Measurements from ENCODE around the gene FAM234B. TPM values are rescaled to one million over a fixed set of nuclear protein-coding genes. Genes with fewer than 3 reads are reported as not detected.
A peak's percentile ranks its signal among the peaks of the same experiment; 100 is the strongest.

The FAM234B gene
- total and polyA plus RNA-seq, 2 experiments from 2014 or later, result 0.66 to 4.1 TPM

- H3K9me2 ChIP-seq (replicated peaks; ENCODE audit: insufficient read depth), result no peaks in the 10 kb centered on the region
- H4K20me1 ChIP-seq (ENCODE audit: insufficient read depth, poor library complexity, severe bottlenecking), result no peaks in the 10 kb centered on the region
- H3K27me3 ChIP-seq, result no peaks in the 10 kb centered on the region
- no peak for DNase-seq (ENCODE audit: low spot score)
- no peaks in the 10 kb centered on the region for H3K36me3 ChIP-seq (replicated peaks; ENCODE audit: insufficient read depth, low read depth)
- H3K4me3 ChIP-seq, result no peak overlapping the region
- H3K4me1 ChIP-seq (ENCODE audit: insufficient read depth), result peaks cover 32% of the 10 kb centered on the region
- no peak overlapping the region for H3K4me2 ChIP-seq
- TF ChIP-seq EZH2phosphoT487 (IDR thresholded peaks at IDR 0.05; ENCODE audit: low read depth, severe bottlenecking, unreplicated experiment) (no peak), EZH2 (IDR thresholded peaks at IDR 0.05; ENCODE audit: borderline replicate concordance) (no peak), CTCF (IDR thresholded peaks at IDR 0.05; ENCODE audit: poor library complexity) (no peak)
- H3K79me2 ChIP-seq, result no peaks in the 10 kb centered on the region
- no peak overlapping the region for H3K27ac ChIP-seq
- H2AFZ ChIP-seq, result no peak overlapping the region
- 96% methylated on average over 3 of the region's 3 CpGs for WGBS (ENCODE audit: low lambda C conversion rate, missing lambda C conversion rate)
- no peaks in the 10 kb centered on the region for H3K9me3 ChIP-seq (ENCODE audit: low read depth)
These were observed 82.3 kb downstream of the FAM234B start for GRCh38 chr12:13126494-13126893.

GRCh38 chr12:13127444-13127843 is 83.3 kb downstream of the FAM234B start:
- no peak overlapping the region for H3K4me2 ChIP-seq

GRCh38 chr12:13128291-13128965 is 84.2 kb downstream of the FAM234B start:
- H2AFZ ChIP-seq, result no peak overlapping the region
- 58% methylated on average over 8 of the region's 8 CpGs for WGBS (ENCODE audit: low lambda C conversion rate, missing lambda C conversion rate)
- peak overlapping the region; percentile 74 for H3K27ac ChIP-seq
- H3K79me2 ChIP-seq, result no peaks in the 10 kb centered on the region
- no peak overlapping the region for H3K4me2 ChIP-seq
- H3K4me3 ChIP-seq, result no peak overlapping the region
- peaks cover 33% of the 10 kb centered on the region for H3K4me1 ChIP-seq (ENCODE audit: insufficient read depth)
- H3K9me3 ChIP-seq (ENCODE audit: low read depth), result no peaks in the 10 kb centered on the region
- H3K27me3 ChIP-seq, result no peaks in the 10 kb centered on the region
- no peaks in the 10 kb centered on the region for H3K9me2 ChIP-seq (replicated peaks; ENCODE audit: insufficient read depth)
- no peak for DNase-seq (ENCODE audit: low spot score)
- no peak for TF ChIP-seq CTCF (IDR thresholded peaks at IDR 0.05; ENCODE audit: poor library complexity)
- no peak for TF ChIP-seq EZH2 (IDR thresholded peaks at IDR 0.05; ENCODE audit: borderline replicate concordance)
- no peak for TF ChIP-seq EZH2phosphoT487 (IDR thresholded peaks at IDR 0.05; ENCODE audit: low read depth, severe bottlenecking, unreplicated experiment)
- no peaks in the 10 kb centered on the region for H3K36me3 ChIP-seq (replicated peaks; ENCODE audit: insufficient read depth, low read depth)
- no peaks in the 10 kb centered on the region for H4K20me1 ChIP-seq (ENCODE audit: insufficient read depth, poor library complexity, severe bottlenecking)

More at GRCh38 chr12:13127444-13127843, 83.3 kb downstream of the FAM234B start:
- Histone ChIP-seq H3K4me1 (ENCODE audit: insufficient read depth) (peaks cover 33% of the 10 kb centered on the region), H3K36me3 (replicated peaks; ENCODE audit: insufficient read depth, low read depth) (no peaks in the 10 kb centered on the region), H3K9me2 (replicated peaks; ENCODE audit: insufficient read depth) (no peaks in the 10 kb centered on the region), H3K4me3 (no peak overlapping the region), H2AFZ (no peak overlapping the region), H3K27me3 (no peaks in the 10 kb centered on the region), H3K27ac (peak overlapping the region; percentile 74), H4K20me1 (ENCODE audit: insufficient read depth, poor library complexity, severe bottlenecking) (no peaks in the 10 kb centered on the region), H3K9me3 (ENCODE audit: low read depth) (no peaks in the 10 kb centered on the region), H3K79me2 (no peaks in the 10 kb centered on the region)
- no peak for DNase-seq (ENCODE audit: low spot score)
- WGBS (ENCODE audit: low lambda C conversion rate, missing lambda C conversion rate), result 44% methylated on average over 5 of the region's 5 CpGs
- TF ChIP-seq EZH2phosphoT487 (IDR thresholded peaks at IDR 0.05; ENCODE audit: low read depth, severe bottlenecking, unreplicated experiment) (no peak), CTCF (IDR thresholded peaks at IDR 0.05; ENCODE audit: poor library complexity) (no peak), EZH2 (IDR thresholded peaks at IDR 0.05; ENCODE audit: borderline replicate concordance) (no peak)
